Adrenal gland (tissue), 5 donors: Measurements from ENCODE around the gene ADAMTS12.

Experiments used
- POLR2A ChIP-seq, 2 donors: fragments of 450-650 bp; IDR thresholded peaks; one replicate each; pipeline ENCODE4 v1.6.1; 2017; ENCODE audit warnings: antibody characterized with exemption in 2 of 2, mild to moderate bottlenecking in 2 of 2, moderate library complexity in 1 of 2
- TF ChIP-seq, protein P1 (sequence below), 6 experiments: fragments of 450-650 bp in 4 of 6; fragments of 200-600 bp in 2 of 6; sonication (generic) in 1 of 6; IDR thresholded peaks; 1 replicate in 5 of 6; 2 replicates in 1 of 6; pipeline versions ENCODE4 v1.5.1 to v1.8.0; 2016 to 2021; ENCODE audit warnings: antibody characterized with exemption in 6 of 6, mild to moderate bottlenecking in 2 of 6, moderate library complexity in 1 of 6
- donor health status: DM: no; HTN: no; CAD: no.

GRCh38 chr5:33629999-33630398 lies 261.8 kb downstream of the ADAMTS12 start:
- TF ChIP-seq, protein P1, sequence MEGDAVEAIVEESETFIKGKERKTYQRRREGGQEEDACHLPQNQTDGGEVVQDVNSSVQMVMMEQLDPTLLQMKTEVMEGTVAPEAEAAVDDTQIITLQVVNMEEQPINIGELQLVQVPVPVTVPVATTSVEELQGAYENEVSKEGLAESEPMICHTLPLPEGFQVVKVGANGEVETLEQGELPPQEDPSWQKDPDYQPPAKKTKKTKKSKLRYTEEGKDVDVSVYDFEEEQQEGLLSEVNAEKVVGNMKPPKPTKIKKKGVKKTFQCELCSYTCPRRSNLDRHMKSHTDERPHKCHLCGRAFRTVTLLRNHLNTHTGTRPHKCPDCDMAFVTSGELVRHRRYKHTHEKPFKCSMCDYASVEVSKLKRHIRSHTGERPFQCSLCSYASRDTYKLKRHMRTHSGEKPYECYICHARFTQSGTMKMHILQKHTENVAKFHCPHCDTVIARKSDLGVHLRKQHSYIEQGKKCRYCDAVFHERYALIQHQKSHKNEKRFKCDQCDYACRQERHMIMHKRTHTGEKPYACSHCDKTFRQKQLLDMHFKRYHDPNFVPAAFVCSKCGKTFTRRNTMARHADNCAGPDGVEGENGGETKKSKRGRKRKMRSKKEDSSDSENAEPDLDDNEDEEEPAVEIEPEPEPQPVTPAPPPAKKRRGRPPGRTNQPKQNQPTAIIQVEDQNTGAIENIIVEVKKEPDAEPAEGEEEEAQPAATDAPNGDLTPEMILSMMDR (IDR thresholded peaks at IDR 0.05) = no peak
- TF ChIP-seq POLR2A (IDR thresholded peaks at IDR 0.05) = no peak
